GM10248 (cell line): Measurements from ENCODE around the gene LGALS4.

ENCODE experiments used
- CTCF ChIA-PET: fragments of 300-600 bp; sonication (Branson Sonifier 250); formaldehyde crosslinking; extraction: SDS; loops from one replicate; lab custom pipeline; 2021; ENCODE audit warnings: antibody characterized with exemption; lab: Yijun Ruan, JAX
- POLR2A ChIA-PET: fragments of 350-650 bp; sonication (Branson Sonifier 250); formaldehyde crosslinking; extraction: SDS; loops from one replicate; lab custom pipeline; 2020; ENCODE audit warnings: antibody characterized with exemption; lab: Yijun Ruan, JAX
- DNase-seq: peaks from one replicate; pipeline ENCODE4 v3.0.0; 2012; ENCODE audit errors: extremely low spot score
- TF ChIP-seq, protein P1 (sequence below): IDR thresholded peaks from 2 replicates; pipeline ENCODE4 v1.5.1; 2012; ENCODE audit warnings: mild to moderate bottlenecking, low read depth; ENCODE audit errors: extremely low read depth, missing control alignments, control extremely low read depth

Gene LGALS4

DNA sequence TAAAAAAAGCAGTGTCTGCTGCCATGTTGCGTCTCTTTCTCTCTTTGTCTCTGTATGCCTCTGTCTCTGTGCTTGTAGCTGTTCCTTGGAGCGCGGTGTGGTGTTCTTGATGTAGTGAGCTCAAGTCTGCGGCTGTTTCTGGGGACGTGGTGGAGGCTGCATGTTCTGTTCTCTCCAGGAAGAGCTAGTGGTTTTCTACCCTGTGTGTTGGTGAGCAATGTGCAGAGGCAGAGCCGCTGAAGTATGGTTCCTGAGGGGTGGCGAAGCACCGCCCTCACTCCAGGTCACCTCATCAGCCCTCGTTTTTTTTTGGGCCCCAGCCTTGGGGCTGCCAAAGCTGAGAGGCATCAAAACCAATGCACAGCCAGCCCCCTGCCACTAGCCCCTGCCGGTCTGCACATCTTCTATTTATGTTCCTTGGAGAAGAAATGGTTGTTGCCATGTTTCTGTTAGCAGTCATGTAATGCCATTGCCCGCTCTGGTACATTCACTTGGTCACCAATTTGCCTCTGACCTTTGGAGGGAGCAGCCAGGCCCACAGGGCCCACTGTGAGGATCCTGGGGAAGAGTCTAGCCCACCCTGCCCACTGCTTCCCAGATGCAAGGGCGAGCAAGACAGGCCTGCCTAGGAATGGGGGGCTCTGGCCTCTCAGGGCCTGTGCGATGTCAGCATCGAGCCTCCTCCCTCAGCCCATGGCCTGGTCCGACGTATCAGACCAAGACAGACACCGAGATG, 29.9 kb upstream of the LGALS4 start:
- ChIA-PET POLR2A (interaction anchor here (0.7 to 2.5 kb wide), 2 partner anchors 11 to 140 kb away, joined by 3 to 10 read pairs; partner anchors contain the start of gene ECH1), CTCF (no interaction called here)
- no peak for DNase-seq
- TF ChIP-seq, protein P1, sequence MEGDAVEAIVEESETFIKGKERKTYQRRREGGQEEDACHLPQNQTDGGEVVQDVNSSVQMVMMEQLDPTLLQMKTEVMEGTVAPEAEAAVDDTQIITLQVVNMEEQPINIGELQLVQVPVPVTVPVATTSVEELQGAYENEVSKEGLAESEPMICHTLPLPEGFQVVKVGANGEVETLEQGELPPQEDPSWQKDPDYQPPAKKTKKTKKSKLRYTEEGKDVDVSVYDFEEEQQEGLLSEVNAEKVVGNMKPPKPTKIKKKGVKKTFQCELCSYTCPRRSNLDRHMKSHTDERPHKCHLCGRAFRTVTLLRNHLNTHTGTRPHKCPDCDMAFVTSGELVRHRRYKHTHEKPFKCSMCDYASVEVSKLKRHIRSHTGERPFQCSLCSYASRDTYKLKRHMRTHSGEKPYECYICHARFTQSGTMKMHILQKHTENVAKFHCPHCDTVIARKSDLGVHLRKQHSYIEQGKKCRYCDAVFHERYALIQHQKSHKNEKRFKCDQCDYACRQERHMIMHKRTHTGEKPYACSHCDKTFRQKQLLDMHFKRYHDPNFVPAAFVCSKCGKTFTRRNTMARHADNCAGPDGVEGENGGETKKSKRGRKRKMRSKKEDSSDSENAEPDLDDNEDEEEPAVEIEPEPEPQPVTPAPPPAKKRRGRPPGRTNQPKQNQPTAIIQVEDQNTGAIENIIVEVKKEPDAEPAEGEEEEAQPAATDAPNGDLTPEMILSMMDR = no peak

DNA sequence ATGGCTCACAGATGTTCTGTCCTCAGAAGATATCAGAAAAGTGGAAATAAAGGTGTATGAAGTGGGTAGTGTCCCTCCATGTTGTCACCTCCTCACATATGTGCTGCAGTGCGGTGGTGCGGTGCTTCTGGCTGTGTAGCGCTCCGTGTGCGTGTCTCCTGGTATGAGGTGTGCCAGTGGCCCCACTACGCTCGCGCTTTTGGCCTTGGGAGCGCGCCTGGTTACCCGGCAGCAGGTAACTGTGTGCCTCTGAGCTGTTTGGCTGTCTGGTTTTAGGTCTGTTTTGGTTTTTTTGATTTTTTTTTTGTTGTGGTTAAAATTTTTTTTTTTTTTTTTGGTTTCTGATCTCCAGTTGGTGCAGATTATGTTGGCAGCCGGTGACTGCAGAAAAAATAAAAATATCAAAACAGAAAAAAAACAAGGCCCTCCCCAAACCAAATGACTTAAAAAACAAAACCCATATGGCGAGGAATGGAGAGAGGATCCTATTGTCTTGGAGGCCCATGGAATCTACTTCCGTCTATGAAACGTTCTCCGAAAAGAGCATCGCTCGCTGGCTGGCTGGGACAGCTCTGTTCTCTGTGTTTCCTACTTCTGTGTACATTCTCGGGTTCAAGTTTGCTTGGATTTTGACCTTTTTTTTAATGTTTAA, 29.2 kb upstream of the LGALS4 start:
- ChIA-PET CTCF (no interaction called here), POLR2A (interaction anchor here (0.7 to 2.5 kb wide), 2 partner anchors 10 to 139 kb away, joined by 3 to 10 read pairs; partner anchors contain the start of gene ECH1)
- no peak for DNase-seq
- TF ChIP-seq, protein P1 = no peak

DNA sequence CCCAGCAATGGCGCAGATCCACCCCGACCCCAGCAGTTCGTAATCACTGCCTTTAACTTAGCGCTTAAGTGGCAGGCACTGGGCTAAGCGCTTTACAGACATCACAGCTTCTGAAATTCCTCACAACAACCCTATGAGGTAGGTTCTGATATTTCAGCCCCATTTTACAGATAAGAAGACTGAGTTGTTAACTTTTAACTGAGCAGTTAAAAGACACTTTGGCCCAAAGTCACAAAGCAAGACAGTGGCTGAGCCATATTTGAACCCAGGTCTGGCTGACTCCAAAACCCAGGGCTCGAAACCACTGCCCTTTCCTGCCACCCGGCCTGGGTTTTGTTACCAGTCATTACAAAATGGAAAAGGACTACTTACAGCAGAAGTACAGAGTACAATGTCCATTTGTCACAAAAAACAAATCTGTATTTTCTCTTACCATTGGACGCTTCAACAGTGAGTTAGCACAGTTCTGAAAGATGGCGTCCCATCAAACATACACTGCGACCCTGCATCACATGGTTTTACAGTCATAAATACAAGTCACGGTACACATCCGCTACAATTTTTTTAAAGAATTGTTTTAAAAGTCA, 28.5 kb upstream of the LGALS4 start:
- TF ChIP-seq, protein P1 = no peak
- POLR2A ChIA-PET = interaction anchor here (1.0 to 1.3 kb wide), 2 partner anchors 8 to 12 kb away, joined by 3 to 6 read pairs; no protein-coding TSS in a partner anchor
- CTCF ChIA-PET = interaction anchor here (0.9 to 1.4 kb wide), 2 partner anchors 8 to 46 kb away, joined by 4 to 5 read pairs; partner anchors contain the start of gene HNRNPL
- no peak for DNase-seq

DNA sequence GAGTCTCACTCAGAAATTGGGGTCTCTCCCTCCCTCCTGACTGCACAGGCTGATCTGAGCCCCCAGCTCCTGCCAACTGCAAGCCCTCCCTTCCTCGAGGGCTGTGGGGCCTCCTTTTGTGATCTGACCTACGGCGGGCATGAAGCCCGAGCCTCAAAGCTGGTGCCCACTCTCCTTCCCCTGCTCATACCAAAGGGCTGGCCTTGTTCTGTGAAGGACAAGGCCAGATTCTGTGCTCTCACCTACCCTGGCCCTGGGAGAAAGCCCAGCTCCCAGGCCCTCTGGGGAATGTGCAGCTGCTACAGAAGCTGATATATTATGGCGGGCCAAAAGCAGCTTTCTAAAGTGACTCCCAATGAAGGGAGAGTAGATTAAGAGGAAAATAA, 27.8 kb upstream of the LGALS4 start:
- no peak for DNase-seq
- TF ChIP-seq, protein P1 = no peak
- ChIA-PET CTCF (interaction anchor here (0.9 to 1.4 kb wide), 3 partner anchors 9 to 47 kb away, joined by 3 to 5 read pairs (median 4); partner anchors contain the start of gene HNRNPL), POLR2A (interaction anchor here (1.0 to 1.3 kb wide), 2 partner anchors 9 to 12 kb away, joined by 3 to 6 read pairs; no protein-coding TSS in a partner anchor)

DNA sequence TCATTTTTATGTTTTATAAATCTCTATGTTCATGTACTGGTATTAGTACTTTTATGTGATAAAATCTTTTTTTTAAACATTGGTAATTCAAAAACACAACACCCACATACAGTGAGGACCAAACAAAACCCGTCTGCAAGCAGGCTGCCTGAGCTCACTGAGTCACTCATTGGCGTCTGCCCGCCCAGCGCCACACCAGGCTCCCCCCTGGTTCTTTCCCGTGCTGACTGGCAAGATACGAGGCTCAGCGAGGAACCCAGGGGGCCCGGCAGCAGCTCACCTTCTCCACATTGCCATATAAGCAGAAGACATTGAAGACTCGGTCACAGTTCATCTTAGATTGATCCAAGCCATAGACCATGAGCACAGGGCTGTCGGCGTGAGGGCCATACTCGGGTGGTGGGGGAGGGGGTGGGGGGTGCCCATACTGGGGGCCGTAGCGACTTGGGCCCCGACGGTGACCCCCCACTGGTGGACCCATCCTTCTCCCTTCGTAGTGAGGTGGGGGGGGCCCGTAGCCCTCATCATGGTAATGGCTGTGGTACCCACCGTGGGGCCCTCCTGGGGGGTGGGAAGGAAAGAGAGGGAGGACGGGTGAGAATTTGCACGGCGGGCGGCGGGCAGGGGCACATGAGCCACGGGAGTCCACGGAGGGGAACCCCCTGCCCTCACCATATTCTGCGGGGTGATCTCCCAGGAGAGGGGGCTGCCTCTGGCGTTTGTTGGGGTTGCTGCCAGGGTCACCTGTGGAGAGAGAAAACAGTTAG, 27.3 kb upstream of the LGALS4 start:
- ChIA-PET POLR2A (interaction anchor here (0.6 to 1.3 kb wide), 3 partner anchors 11 to 231 kb away, joined by 3 to 9 read pairs (median 3); no protein-coding TSS in a partner anchor), CTCF (interaction anchor here (1.2 to 1.4 kb wide), 4 partner anchors 9 to 30 kb away, joined by 3 to 5 read pairs (median 4); partner anchors contain the start of gene HNRNPL)
- TF ChIP-seq, protein P1 = no peak
- DNase-seq = no peak
